ENCODE data around the gene COL20A1. TPM values are rescaled to one million over a fixed set of nuclear protein-coding genes. Genes with fewer than 3 reads are reported as not detected.

COL20A1 gene
- total RNA-seq, 2 donors from 2014 or later, result 7.1 TPM; not detected in 1

DNA sequence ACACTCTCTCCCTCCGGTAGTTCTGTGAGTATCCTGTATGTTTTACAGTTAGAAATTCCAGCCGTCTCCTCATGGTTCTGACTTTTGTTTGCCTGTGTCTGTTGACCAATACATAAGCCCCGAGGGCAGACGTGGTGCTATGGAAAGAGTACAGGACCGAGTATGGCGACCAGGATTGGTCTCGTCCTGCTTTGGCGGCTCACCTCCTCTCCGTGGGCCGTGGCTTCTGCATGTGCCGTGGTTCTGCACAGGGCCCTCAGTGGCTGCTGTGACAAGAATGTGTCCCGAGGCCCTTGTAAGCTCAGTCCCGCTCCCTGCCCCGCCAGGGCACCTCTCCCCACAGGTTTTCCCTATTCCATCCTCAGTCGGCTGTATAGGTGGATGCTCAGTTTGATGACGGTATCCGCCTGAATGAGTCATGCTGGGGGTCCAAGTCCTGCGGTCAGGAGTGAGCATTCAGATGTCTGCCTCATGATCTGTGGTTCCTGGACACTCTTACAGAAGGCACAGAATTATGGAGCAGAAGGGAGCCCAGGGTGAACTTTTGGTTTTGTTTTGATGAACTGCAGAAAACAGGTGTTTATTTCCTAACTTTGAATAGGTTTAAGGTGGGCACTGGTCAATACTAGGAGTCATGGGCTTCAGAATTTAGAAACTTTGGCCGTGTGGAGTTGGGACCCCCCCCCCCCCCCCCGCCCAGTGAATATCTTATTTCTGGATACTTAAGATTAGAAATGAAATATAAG, 19.2 kb upstream of the COL20A1 start:
- TF ChIP-seq POLR2A (IDR thresholded peaks at IDR 0.05) (no peak), CTCF (IDR thresholded peaks at IDR 0.05) (no peak), POLR2AphosphoS5 (IDR thresholded peaks at IDR 0.05) (no peak)
- peaks cover 0 to 11% of the 10 kb centered on the region in 2 donors for H3K36me3 ChIP-seq
- 23% methylated on average over 20 of the region's 20 CpGs for WGBS
- no peak for DNase-seq (ENCODE audit: low spot score)
- no peaks in the 10 kb centered on the region for H3K4me1 ChIP-seq (replicated peaks)
- no peak overlapping the region for H3K27ac ChIP-seq
- H3K4me3 ChIP-seq, result peak overlapping the region; percentile 90 to 100
- no peaks in the 10 kb centered on the region for H3K9me3 ChIP-seq
- H3K27me3 ChIP-seq (replicated peaks; ENCODE audit: insufficient read depth), result no peaks in the 10 kb centered on the region
- intact Hi-C loops (cut with DNase I), result no loop called here

DNA sequence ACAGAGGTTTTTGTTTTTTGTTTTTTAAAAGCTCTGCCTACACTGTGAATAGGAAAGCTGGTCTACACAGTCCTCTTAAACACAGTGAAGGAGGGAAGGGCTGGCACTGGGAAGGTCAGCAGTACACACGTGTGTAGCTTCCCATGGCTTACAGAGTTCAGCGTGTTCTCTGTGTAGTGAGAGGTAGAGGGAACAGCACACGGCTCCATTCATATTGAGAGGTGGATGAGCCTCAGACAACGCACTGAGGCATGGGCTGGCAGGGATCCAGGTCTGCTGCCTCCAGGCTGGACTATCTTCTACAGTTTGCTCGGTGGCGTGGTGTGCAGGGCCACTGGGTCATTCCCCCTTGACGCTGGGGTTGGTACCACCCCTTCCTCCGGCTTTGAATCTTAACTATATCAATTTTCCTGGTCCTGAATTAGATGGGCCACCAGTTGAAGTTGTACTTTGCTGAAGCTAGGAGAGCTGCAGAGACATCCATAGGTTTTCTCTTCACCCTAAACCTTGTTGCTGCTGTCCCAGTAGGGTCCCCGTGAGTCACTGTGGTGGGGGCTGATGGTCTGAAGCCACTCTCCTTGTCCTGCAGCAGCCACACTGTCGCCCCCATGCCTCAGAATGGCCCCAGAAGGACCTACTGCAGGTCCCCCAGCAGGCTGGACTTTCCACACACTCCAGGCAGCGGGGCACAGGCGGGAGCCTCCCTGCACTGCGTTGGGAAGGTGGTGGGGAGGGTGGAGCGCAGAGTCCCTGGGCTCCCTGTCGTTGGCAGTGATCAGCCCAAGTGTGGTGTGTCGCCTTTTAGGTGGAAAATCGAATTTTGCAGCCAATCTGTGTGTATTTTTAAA, 18.4 kb upstream of the COL20A1 start:
- H3K9me3 ChIP-seq, result no peaks in the 10 kb centered on the region
- intact Hi-C loops (cut with DNase I), result no loop called here
- 76% methylated on average over 17 of the region's 17 CpGs for WGBS
- no peak for TF ChIP-seq POLR2A (IDR thresholded peaks at IDR 0.05)
- no peak for TF ChIP-seq POLR2AphosphoS5 (IDR thresholded peaks at IDR 0.05)
- TF ChIP-seq CTCF (IDR thresholded peaks at IDR 0.05), result no peak
- H3K27ac ChIP-seq, result no peak overlapping the region
- DNase-seq (ENCODE audit: low spot score), result no peak
- no peak overlapping the region for H3K4me3 ChIP-seq
- peaks cover 0 to 11% of the 10 kb centered on the region in 2 donors for H3K36me3 ChIP-seq
- H3K4me1 ChIP-seq (replicated peaks), result no peaks in the 10 kb centered on the region
- no peaks in the 10 kb centered on the region for H3K27me3 ChIP-seq (replicated peaks; ENCODE audit: insufficient read depth)

DNA sequence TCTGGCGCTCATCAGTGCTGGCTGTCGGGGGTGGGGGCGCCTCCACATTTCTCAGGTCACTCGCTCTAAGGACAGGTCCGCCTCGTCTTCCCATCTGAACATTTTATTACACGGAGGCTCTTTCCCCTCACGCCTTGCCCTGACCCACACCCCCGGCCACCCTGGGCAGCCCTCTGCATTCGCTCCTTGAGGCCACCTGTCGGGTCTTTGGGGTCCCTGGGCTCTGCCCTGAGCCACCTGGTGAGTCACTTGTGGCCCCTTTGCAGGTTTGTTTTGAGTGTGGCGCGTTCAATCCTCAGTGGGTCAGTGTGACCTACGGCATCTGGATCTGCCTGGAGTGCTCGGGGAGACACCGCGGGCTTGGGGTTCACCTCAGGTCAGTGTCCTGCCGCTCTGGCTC, 17.2 kb upstream of the COL20A1 start:
- H3K9me3 ChIP-seq, result no peaks in the 10 kb centered on the region
- no peak overlapping the region for H3K4me3 ChIP-seq
- H3K4me1 ChIP-seq (replicated peaks), result no peaks in the 10 kb centered on the region
- H3K27ac ChIP-seq, result no peak overlapping the region
- intact Hi-C loops (cut with DNase I), result no loop called here
- no peak for DNase-seq (ENCODE audit: low spot score)
- no peaks in the 10 kb centered on the region for H3K27me3 ChIP-seq (replicated peaks; ENCODE audit: insufficient read depth)
- H3K36me3 ChIP-seq, result peaks cover 0 to 11% of the 10 kb centered on the region in 2 donors
- TF ChIP-seq POLR2A (IDR thresholded peaks at IDR 0.05) (no peak), POLR2AphosphoS5 (IDR thresholded peaks at IDR 0.05) (no peak), CTCF (IDR thresholded peaks at IDR 0.05) (no peak)
- whole genome bisulfite sequencing, result 95% methylated on average over 15 of the region's 18 CpGs

DNA sequence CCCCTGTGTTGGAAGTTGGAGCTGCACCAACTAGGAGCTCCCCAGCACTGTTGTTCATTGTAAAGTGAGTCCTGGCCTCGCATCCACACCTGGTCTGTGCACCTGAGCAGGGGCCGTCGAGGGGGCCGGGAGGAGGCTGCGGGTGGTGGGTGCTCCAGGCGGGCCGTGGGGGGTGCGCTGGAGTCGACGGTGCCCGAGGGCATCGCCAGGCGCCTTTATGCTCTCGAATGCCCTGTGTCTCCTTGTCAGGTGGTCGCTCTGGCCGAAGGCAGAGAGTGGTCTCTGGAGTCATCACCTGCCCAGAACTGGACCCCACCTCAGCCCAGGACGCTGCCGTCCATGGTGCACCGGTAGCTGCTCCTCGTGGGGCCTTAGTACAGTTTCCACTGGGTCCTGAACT, 16.0 kb upstream of the COL20A1 start:
- H3K27ac ChIP-seq, result no peak overlapping the region
- H3K27me3 ChIP-seq (replicated peaks; ENCODE audit: insufficient read depth), result no peaks in the 10 kb centered on the region
- peaks cover 5 to 11% of the 10 kb centered on the region in 2 donors for H3K36me3 ChIP-seq
- no peaks in the 10 kb centered on the region for H3K9me3 ChIP-seq
- no peaks in the 10 kb centered on the region for H3K4me1 ChIP-seq (replicated peaks)
- intact Hi-C loops (cut with DNase I), result no loop called here
- no peak for TF ChIP-seq POLR2AphosphoS5 (IDR thresholded peaks at IDR 0.05)
- no peak for TF ChIP-seq CTCF (IDR thresholded peaks at IDR 0.05)
- TF ChIP-seq POLR2A (IDR thresholded peaks at IDR 0.05), result no peak
- DNase-seq (ENCODE audit: low spot score), result no peak
- 93% methylated on average over 20 of the region's 20 CpGs for WGBS
- H3K4me3 ChIP-seq, result no peak overlapping the region

Measured in prostate gland (tissue), 2 donors.